GM12875 (cell line): ENCODE data around the gene FNDC3A.

Experiments used
- H3K4me3 ChIP-seq: one replicate; pipeline ENCODE4 v1.5.1; 2011; ENCODE audit warnings: low read depth, low read length, control low read depth
- TF ChIP-seq, protein P1 (sequence below): IDR thresholded peaks from 2 replicates; pipeline ENCODE4 v1.5.1; 2011; ENCODE audit warnings: low read depth, mild to moderate bottlenecking, control low read depth, inconsistent platforms, low read length, moderate library complexity, borderline replicate concordance; ENCODE audit not compliant: insufficient read depth

FNDC3A gene

DNA sequence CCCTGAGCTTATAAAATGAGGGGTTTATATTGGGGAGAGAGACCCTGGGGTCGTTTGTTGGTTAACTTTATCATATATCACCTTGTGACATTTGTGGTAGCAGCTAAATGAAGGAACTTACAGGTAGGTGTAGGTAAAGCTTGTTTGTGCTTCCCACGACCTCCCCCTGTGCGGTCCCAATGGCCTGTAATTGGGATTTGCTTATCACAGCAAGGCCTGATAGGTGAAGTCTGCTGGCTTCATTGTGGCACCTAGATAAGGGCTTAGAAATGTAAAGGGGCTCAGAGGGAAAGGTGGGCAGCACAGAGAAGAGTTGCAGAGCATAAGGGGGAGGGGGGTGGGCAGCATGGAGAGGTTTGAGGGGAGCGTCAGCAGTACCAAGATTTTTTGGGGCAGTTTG, 208.9 kb downstream of the FNDC3A start:
- no peak overlapping the region for H3K4me3 ChIP-seq
- TF ChIP-seq, protein P1, sequence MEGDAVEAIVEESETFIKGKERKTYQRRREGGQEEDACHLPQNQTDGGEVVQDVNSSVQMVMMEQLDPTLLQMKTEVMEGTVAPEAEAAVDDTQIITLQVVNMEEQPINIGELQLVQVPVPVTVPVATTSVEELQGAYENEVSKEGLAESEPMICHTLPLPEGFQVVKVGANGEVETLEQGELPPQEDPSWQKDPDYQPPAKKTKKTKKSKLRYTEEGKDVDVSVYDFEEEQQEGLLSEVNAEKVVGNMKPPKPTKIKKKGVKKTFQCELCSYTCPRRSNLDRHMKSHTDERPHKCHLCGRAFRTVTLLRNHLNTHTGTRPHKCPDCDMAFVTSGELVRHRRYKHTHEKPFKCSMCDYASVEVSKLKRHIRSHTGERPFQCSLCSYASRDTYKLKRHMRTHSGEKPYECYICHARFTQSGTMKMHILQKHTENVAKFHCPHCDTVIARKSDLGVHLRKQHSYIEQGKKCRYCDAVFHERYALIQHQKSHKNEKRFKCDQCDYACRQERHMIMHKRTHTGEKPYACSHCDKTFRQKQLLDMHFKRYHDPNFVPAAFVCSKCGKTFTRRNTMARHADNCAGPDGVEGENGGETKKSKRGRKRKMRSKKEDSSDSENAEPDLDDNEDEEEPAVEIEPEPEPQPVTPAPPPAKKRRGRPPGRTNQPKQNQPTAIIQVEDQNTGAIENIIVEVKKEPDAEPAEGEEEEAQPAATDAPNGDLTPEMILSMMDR: no peak

DNA sequence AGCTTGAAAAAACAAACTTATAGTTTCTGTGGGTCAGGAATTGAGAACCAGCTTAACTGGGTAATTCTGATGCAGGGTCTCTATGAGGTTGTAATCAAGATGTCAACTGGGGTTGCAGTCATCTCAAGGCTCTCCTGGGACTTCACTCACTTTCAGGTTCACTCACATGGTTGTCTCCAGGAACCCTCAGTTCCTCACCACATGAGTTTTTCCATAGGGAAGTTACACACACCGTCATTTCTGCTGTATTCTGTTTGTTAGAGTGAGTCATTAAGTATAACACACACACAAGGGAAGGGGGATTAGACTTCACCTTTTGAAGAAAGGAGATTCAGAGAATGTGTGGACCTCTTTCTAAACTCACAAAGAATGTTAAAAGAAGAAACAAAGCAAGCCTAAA, 209.6 kb downstream of the FNDC3A start:
- TF ChIP-seq, protein P1: no peak
- H3K4me3 ChIP-seq: no peak overlapping the region

DNA sequence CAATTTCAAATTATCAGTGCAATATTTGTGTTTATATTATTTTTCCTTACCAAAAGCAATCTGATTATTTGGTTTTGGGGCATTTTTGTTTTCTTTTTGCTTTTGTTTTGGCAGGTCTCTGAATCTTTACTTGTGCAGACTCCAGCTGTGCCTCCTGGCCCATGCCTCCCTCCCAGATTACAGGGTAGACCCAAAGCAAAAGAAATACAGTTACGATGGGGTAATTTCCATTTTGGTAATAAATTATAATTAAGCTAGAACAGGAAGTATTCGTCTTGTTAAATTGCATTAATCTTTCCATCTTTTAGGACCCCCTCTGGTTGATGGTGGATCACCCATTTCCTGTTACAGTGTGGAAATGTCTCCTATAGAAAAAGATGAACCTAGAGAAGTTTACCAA, 215.2 kb downstream of the FNDC3A start:
- TF ChIP-seq, protein P1: no peak
- H3K4me3 ChIP-seq: no peak overlapping the region

DNA sequence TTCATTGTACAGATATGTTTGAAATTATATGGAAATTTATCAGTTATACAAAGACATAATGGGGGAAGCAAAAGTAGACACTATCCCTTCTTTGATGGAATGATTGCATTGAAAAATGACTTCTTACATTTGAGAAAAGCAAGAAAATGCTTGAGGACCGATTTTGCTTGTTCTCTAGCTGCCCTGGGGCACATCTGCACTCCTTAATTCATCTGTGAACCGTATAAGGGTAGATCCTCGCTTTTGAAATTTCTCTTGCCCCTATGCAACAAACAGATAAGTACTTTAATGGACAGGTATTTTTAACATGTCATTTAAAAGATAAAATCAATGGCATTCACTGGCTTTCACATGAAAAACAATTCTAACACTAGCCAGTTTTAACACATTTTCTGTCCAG, 230.9 kb downstream of the FNDC3A start:
- H3K4me3 ChIP-seq: no peak overlapping the region
- TF ChIP-seq, protein P1: no peak

DNA sequence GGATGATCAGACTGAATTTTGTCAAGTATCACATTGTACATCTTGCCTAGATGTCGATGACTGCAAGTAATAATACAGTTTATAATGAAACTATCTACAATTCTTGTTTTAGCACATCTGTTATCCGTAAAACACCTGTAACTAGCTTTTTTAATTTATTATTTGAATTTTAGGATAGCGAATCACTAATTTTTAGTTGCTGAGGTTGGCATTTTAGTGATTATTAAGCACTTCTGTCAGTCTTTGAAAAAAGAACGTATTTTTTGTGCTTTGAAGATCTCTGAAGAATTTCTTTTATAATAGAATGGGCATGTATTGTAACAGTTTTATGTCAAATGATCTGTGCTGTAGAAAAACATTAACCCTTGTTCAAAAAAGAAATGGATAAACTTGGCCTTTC, 232.9 kb downstream of the FNDC3A start:
- TF ChIP-seq, protein P1: no peak
- H3K4me3 ChIP-seq: no peak overlapping the region

DNA sequence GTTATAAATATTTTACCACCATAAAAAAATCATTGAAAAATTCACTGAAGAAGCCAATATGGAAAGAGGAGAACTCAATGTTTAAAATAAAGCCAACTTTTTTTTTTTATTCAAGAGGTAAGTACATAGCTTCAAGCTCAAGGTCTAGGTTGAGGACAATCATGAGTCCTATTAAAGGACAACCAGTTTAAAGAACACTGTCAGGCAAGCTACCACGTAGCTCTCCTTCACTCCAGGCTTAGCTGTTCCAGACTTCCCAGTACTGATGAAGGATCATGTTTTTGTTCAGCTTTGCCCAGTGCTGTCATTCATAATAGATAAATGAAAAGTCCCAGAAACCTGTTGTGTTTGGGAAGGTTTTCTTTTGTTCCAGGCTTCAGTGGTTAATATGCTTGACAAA, 234.4 kb downstream of the FNDC3A start:
- TF ChIP-seq, protein P1: no peak
- no peak overlapping the region for H3K4me3 ChIP-seq

DNA sequence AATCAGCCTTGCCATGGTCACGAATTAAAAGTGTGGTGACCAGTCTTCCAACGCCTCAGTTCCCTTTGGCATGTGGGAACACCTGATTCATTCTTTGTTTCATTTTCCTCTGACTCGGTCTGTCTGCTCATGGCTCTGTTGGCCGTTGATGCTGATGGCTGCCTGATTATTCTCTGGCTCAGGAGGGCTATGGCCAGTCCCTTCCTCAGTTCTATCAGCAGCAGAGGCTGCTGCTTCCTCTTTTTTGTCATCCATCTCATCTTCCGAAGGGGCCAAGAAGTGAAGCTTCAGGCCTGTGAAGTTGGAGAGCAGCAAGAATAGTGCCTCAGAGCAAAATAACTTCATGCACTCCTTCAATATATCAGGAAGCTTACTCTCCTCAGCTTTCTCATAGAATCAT, 235.0 kb downstream of the FNDC3A start:
- TF ChIP-seq, protein P1: no peak
- no peak overlapping the region for H3K4me3 ChIP-seq
